Measurements from ENCODE around the gene ADCY7. TPM values are rescaled to one million over a fixed set of nuclear protein-coding genes. Genes with fewer than 3 reads are reported as not detected.

ADCY7 gene
- total RNA-seq, 1 experiment from 2014 or later: 4.2 TPM

DNA sequence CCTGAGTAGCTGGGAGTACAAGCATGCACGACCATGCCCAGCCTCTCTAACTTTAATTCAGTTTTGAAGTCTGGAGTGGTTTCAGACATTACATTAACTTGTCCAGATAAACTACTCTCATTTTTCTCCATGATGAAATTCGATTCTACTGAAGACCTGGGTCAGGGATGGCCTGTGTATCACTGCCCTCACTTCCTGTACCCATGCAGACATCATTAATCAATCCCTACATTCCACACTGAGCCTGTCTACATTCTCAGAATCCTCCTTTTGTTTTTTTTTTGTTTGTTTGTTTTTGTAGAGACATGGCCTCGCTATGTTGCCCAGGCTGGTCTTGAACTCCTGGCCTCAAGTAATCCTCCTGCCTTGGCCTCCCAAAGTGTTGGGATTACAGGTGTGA lies 22.6 kb downstream of the ADCY7 start:
- in situ Hi-C loops (cut with HindIII; ENCODE audit: low pct_unique_long_range_greater_than_20kb, low sequenced_read_pairs): no loop called here
- DNase-seq (ENCODE audit: low read depth, low spot score): no peak

DNA sequence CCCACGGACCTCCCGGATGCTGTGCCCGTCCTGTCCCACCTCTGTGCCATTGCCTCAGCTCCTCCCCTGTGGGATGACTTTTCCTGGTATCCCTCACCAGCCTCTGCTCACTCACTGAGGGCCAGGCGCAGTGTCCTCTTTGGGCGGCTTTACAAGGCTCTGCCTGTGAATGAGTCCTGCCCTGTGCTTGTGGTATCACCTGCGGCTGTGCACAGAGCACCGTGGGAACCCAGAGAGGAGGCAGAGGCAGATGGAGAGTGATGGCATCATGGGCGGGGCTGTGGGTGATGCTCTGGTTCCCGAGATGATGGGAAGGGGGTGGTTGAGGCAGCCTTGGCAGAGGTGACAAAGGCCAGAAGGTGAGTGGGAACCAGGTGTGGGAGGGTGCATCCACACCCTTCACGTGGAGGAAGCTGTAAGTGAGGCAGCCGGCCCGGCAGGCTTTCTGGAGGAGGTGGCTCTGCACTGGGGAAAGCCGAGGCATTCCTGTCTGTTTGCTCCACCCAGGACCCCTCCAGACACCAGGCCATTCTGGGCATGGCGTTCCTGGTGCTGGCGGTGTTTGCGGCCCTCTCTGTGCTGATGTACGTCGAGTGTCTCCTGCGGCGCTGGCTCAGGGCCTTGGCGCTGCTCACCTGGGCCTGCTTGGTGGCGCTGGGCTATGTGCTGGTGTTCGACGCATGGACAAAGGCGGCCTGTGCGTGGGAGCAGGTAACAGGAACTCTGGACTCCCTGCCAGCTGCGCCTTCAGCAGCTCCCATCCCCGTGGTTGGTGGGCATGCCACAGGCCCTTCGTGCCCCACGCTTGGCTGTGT lies 23.8 kb downstream of the ADCY7 start:
- in situ Hi-C loops (cut with HindIII; ENCODE audit: low pct_unique_long_range_greater_than_20kb, low sequenced_read_pairs): no loop called here
- DNase-seq (ENCODE audit: low read depth, low spot score): no peak

GRCh38 chr16:50290856-50291255 lies 24.5 kb downstream of the ADCY7 start:
- DNase-seq (ENCODE audit: low read depth, low spot score): no peak
- in situ Hi-C loops (cut with HindIII; ENCODE audit: low pct_unique_long_range_greater_than_20kb, low sequenced_read_pairs): no loop called here

DNA sequence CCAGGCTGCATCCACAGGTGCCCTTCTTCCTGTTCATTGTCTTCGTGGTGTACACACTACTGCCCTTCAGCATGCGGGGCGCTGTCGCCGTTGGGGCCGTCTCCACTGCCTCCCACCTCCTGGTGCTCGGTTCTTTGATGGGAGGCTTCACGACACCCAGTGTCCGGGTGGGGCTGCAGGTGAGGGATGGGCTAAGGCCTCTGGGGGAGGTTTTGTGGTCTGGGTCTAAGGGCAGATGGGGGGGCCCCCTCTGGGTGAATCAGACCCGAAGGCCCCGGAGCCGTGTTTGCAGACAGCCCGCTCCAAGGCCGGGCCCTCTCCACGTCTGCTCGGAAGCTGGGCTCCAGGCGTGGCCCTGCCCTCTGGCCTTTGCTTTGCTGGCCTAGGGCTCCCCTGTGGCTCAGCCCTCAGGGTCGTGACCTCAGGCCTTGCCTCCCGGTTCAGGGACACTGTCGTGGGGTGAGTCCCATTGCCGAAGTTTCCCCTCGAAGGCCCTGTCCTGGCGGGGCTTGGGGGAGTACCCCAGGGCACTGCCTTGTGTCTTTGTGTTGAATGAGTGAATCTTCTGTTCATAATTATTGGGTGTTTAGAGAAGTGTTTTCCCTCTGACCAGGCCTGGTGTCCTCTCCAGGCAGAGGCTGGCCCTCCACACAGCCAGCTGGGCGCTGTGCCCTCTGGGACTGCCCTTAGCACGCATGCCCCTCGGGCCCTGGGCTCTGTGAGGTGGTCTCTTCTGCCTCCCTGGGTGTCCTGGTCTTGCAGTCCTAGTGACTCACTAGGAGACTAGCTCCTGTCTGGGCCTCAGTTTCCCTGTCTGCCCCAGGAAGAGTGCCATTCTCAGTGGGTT lies 25.6 kb downstream of the ADCY7 start:
- in situ Hi-C loops (cut with HindIII; ENCODE audit: low pct_unique_long_range_greater_than_20kb, low sequenced_read_pairs): no loop called here

DNA sequence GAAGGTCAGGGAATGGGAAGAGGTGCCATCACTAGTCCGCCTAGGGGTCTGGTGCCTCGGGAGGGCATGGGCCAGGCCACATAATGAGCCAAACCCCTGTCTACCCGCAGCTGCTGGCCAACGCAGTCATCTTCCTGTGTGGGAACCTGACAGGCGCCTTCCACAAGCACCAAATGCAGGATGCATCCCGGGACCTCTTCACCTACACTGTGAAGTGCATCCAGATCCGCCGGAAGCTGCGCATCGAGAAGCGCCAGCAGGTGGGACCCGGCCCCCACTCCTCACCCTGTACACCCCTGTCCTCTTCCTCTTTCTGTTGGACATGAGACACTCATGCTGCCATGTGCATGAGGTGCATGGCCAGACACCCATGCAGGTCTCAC lies 26.2 kb downstream of the ADCY7 start:
- no peak for DNase-seq (ENCODE audit: low read depth, low spot score)
- in situ Hi-C loops (cut with HindIII; ENCODE audit: low pct_unique_long_range_greater_than_20kb, low sequenced_read_pairs): no loop called here

More for the DNA sequence above, 25.6 kb downstream of the ADCY7 start:
- DNase-seq (ENCODE audit: low read depth, low spot score): no peak

DNA sequence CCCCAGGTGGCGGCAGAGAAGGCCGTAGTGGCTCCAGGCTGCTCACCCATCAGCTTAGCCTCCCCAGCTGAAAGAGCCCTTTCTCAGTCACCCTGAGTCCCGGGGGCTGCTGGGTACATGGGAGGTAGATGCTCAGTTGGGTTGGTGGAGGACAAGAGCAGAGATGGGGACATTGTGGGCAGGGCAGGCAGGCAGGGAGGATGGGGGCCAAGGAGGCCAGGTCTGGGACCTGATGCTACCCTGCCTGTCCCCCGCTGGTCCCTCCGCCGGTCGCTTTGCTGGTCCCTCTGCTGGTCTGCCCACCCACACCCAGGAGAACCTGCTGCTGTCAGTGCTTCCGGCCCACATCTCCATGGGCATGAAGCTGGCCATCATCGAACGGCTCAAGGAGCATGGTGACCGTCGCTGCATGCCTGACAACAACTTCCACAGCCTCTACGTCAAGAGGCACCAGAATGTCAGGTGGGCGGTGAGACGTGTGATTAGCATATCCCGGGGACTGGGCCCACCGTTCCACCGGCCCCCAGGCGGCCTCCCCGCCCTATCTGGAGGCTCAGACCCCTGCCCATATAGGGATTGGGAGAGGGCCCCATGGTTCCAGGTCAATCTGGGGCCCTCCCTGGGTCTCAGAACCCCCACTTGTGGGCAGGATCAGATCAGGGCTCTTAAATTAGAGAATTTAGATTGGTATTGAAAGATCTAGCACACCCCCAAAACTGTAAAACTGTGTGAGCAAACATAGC lies 26.9 kb downstream of the ADCY7 start:
- in situ Hi-C loops (cut with HindIII; ENCODE audit: low pct_unique_long_range_greater_than_20kb, low sequenced_read_pairs): no loop called here
- no peak for DNase-seq (ENCODE audit: low read depth, low spot score)

DNA sequence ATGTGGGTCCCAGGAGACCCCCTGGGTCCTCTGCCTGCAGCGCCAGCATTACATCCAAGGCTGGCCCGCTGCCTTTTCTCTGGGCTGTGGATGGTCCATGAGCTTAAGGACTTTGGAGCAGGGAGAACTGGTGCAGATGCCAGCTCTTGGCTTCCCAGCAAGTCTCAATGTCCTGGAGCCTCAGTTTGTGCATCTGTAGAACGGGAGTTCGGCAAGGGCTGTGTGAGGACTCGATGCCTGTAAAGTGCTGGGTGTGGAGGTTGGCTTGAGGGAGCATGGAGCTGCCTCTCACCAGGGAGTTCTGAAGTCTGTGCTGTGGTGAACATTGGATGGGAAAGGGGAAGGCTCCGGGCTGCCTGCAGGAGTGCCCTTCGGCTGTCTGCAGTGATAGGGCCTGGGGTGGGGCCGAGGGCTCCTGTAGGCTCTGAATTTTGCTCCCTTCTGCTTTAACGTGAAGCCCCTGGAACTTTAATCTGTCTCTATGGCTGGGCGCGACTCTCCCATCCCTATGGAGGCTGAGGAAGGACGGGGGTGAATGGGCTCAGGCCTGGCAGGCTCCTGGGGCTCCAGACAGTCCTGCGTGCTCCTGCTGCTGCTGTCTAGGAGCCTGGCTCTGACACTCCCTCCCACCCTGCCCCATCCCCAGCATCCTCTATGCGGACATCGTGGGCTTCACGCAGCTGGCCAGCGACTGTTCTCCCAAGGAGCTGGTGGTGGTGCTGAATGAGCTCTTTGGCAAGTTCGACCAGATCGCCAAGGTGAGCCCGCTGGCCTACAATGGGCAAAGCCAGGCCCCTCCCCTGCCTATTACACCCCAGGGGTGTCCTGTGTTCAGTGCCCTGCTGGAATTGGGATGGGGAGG lies 27.9 kb downstream of the ADCY7 start:
- in situ Hi-C loops (cut with HindIII; ENCODE audit: low pct_unique_long_range_greater_than_20kb, low sequenced_read_pairs): no loop called here

DNA sequence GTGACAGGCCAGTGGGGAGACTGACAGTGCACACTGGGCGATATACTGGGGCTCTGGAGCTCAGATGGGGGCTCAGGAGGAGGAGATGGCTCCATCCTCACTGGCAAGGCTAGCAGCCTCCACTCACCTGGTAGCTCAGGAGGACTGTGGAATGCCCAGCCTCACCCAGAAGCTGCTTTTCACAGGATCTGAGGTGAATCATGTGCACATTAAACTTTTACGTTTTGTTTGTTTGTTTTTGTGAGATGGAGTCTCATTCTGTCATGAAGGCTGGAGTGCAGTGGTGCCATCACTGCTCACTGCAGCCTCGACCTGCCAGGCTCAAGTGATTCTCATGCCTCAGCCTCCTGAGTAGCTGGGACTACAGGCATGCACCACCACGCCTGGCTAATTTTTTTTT lies 28.6 kb downstream of the ADCY7 start:
- no peak for DNase-seq (ENCODE audit: low read depth, low spot score)
- in situ Hi-C loops (cut with HindIII; ENCODE audit: low pct_unique_long_range_greater_than_20kb, low sequenced_read_pairs): no loop called here

More for the DNA sequence above, 27.9 kb downstream of the ADCY7 start:
- DNase-seq (ENCODE audit: low read depth, low spot score): no peak

GRCh38 chr16:50295541-50296132 lies 29.3 kb downstream of the ADCY7 start:
- no peak for DNase-seq (ENCODE audit: low read depth, low spot score)
- in situ Hi-C loops (cut with HindIII; ENCODE audit: low pct_unique_long_range_greater_than_20kb, low sequenced_read_pairs): no loop called here

- in situ Hi-C loops (cut with HindIII; ENCODE audit: low pct_unique_long_range_greater_than_20kb, low sequenced_read_pairs): no loop called here
- no peak for DNase-seq (ENCODE audit: low read depth, low spot score)
These were observed 30.5 kb downstream of the ADCY7 start for GRCh38 chr16:50296807-50297206.

GRCh38 chr16:50297301-50298074 lies 31.1 kb downstream of the ADCY7 start:
- in situ Hi-C loops (cut with HindIII; ENCODE audit: low pct_unique_long_range_greater_than_20kb, low sequenced_read_pairs): no loop called here
- DNase-seq (ENCODE audit: low read depth, low spot score): no peak

- no peak for DNase-seq (ENCODE audit: low read depth, low spot score)
- in situ Hi-C loops (cut with HindIII; ENCODE audit: low pct_unique_long_range_greater_than_20kb, low sequenced_read_pairs): no loop called here
These were observed 31.7 kb downstream of the ADCY7 start for GRCh38 chr16:50298075-50298460.

GRCh38 chr16:50298591-50299507 lies 32.5 kb downstream of the ADCY7 start:
- in situ Hi-C loops (cut with HindIII; ENCODE audit: low pct_unique_long_range_greater_than_20kb, low sequenced_read_pairs): no loop called here
- no peak for DNase-seq (ENCODE audit: low read depth, low spot score)

GRCh38 chr16:50299508-50300105 lies 33.3 kb downstream of the ADCY7 start:
- in situ Hi-C loops (cut with HindIII; ENCODE audit: low pct_unique_long_range_greater_than_20kb, low sequenced_read_pairs): no loop called here
- no peak for DNase-seq (ENCODE audit: low read depth, low spot score)

Measured in SK-MEL-5 (cell line).